H7 (cell line): Measurements from ENCODE around the gene GNPTAB. TPM values are rescaled to one million over a fixed set of nuclear protein-coding genes. Genes with fewer than 3 reads are reported as not detected.

ENCODE experiments used
- DNase-seq: peaks from one replicate; pipeline ENCODE4 v3.0.0; 2012
- H3K27me3 ChIP-seq: 2 replicates; pipeline ENCODE4 v1.6.0; 2011; ENCODE audit warnings: mild to moderate bottlenecking, low read length; ENCODE audit not compliant: control insufficient read depth, insufficient read depth
- H3K36me3 ChIP-seq: replicated peaks from 2 replicates; pipeline ENCODE4 v1.5.1; 2011; ENCODE audit warnings: low read length; ENCODE audit not compliant: control insufficient read depth, insufficient read depth
- H3K4me3 ChIP-seq: 2 replicates; pipeline ENCODE4 v1.5.1; 2011; ENCODE audit warnings: low read depth, mild to moderate bottlenecking, control low read depth, low read length, moderate library complexity; ENCODE audit not compliant: insufficient read depth
- total RNA-seq: library from RNA; depleted of rRNA; stranded (reverse); fragments of >200 nt; shearing (Covaris generic); gene quantifications from 2 replicates; pipeline ENCODE4 v1.2.3, GENCODE V29; 2014

Gene GNPTAB
- total RNA-seq, 1 experiment from 2014 or later = 13.9 TPM

DNA sequence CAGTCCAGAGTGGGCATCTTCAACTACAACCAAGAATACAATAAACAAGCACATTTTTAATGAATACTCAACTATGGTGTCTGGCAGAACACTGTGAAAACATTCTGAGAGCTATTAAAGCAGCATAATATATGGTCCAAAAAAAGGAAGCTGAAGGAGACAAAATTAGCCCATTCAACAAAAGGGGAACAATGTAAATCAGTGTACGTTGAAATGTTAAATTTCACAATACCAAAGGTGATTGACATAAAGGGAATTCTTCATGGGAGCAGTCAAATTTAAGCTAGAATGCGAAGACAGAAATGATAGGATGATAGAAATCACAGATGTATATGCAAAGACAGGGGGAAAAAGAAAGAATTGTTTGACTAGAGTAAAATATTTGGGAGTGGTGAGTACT, 50.2 kb downstream of the GNPTAB start:
- no peak for DNase-seq
- H3K27me3 ChIP-seq = no peaks in the 10 kb centered on the region
- no peak overlapping the region for H3K4me3 ChIP-seq
- H3K36me3 ChIP-seq = peaks cover 6% of the 10 kb centered on the region

DNA sequence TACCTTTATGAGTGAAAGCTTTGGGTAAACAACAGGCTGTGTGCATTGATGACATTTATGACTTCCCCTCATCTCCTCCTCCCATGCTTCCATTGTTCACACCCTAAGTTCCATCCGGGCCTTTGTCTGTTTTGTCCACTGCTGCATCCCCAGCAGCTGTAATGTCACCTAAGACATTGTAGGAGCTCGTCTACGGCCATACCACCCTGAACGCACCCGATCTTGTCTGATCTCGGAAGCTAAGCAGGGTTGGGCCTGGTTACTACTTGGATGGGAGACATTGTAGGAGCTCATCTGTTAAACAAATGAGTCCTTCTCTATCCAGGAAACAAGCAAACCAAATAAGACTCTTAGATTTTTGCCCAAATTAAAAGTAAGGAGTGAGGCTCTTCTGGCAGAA, 51.1 kb downstream of the GNPTAB start:
- DNase-seq = no peak
- Histone ChIP-seq H3K27me3 (no peaks in the 10 kb centered on the region), H3K36me3 (peaks cover 5% of the 10 kb centered on the region), H3K4me3 (no peak overlapping the region)

- no peaks in the 10 kb centered on the region for H3K27me3 ChIP-seq
- DNase-seq = no peak
- peaks cover 5% of the 10 kb centered on the region for H3K36me3 ChIP-seq
- H3K4me3 ChIP-seq = no peak overlapping the region
Measured at GRCh38 chr12:101779200-101779599, 51.6 kb downstream of the GNPTAB start.

- DNase-seq = no peak
- H3K27me3 ChIP-seq = no peaks in the 10 kb centered on the region
- no peak overlapping the region for H3K4me3 ChIP-seq
- H3K36me3 ChIP-seq = peaks cover 5% of the 10 kb centered on the region
Measured at GRCh38 chr12:101777978-101778377, 52.8 kb downstream of the GNPTAB start.

DNA sequence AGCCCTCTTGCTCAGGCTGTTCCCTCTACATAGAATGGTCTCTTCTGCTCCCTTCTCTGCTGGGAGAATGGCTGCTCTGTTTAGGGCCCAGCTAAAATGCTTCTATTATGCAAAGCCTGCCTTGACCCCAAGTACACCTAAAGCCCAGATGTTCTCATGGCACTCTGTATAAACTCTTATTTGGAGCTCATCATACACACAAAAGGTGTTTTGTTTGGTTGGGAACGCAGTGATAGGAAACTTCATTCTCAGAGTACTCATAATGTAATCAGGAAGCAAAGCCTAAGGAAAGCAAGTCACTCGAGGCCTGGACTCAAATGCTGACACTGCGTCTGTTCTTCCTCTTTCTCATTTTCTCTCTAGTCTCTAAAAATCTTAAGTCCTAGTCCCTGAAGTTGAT, 53.3 kb downstream of the GNPTAB start:
- Histone ChIP-seq H3K36me3 (peaks cover 5% of the 10 kb centered on the region), H3K4me3 (no peak overlapping the region), H3K27me3 (no peaks in the 10 kb centered on the region)
- no peak for DNase-seq

- no peaks in the 10 kb centered on the region for H3K27me3 ChIP-seq
- DNase-seq = no peak
- peaks cover 5% of the 10 kb centered on the region for H3K36me3 ChIP-seq
- no peak overlapping the region for H3K4me3 ChIP-seq
Measured at GRCh38 chr12:101775816-101776215, 54.9 kb downstream of the GNPTAB start.

GRCh38 chr12:101773650-101774162, 57.1 kb downstream of the GNPTAB start:
- Histone ChIP-seq H3K4me3 (no peak overlapping the region), H3K27me3 (no peaks in the 10 kb centered on the region), H3K36me3 (peaks cover 5% of the 10 kb centered on the region)
- DNase-seq = peak; percentile 71

DNA sequence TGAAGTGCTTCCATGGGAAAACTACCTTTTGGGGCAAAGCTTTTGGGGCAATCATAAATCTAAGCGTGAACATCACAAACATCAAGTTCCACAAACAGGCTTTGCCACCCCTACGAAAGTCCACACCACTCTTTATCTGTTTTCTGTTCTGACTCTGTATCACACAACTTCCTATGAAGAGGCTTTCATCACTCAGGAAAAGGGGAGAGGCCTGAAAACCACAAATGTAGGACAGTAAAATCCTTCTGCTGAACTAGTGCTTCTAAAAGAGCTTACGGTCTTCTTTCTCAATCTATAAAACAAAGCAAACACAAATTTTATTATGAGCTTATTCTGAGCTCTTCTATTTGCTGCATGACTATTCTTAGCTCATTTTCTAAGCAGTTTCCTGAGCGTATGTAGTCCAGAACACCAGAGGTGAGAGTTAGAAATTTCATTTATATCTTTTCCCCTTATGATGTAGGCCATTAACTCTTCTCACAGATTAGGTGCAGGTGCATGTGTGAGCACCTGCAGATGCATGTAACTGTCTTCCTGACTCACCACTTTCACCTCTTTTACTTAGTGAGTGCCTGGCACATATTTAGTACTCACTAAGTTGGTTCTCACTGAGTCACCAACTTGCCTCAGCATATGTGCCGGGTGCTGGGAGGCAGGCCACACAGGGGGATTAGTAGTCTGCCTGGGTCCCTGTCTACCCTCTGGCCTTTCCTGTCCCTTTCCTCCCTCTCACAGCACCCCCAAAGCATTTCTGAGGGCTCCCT, 58.6 kb downstream of the GNPTAB start:
- Histone ChIP-seq H3K27me3 (no peaks in the 10 kb centered on the region), H3K4me3 (no peak overlapping the region), H3K36me3 (peaks cover 7% of the 10 kb centered on the region)
- DNase-seq = no peak

DNA sequence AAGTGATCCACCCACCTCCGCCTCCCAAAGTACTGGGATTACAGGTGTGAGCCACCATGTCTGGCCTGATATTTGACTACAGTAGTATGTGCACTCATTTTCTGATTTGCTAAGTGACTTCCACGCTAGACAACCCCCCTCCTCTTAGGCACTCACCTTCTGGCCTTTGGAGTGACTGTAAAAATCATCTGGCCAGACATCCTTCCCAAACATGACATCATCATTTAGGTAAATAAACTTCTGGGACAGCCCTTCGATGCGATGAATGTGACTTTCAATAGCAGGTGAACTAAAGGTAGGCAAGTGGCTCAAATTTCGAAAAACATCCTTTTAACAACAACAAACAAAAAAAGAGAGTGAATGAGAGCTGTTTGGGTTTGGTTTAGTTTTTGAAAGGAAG, 60.9 kb downstream of the GNPTAB start:
- no peak for DNase-seq
- Histone ChIP-seq H3K4me3 (no peak overlapping the region), H3K36me3 (peaks cover 10% of the 10 kb centered on the region), H3K27me3 (no peaks in the 10 kb centered on the region)

DNA sequence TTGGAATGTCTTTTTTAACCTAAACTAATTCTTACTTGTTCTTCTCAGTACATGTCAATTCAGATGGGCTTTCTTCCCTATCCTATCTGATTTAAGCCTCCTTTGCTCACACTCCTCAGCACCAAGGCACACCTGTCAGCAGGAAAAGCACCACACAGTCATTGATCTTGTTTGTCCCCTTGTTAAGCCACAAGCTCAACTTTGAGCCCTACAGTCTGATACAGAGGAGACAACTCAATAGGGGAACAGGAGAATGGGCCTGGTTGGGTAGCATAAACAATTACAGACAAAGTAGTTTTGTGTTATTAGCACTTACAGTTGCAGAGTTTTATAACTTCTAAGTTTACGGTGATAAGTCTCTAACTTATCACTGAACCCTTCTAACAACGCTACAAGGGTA, 62.0 kb downstream of the GNPTAB start:
- peaks cover 10% of the 10 kb centered on the region for H3K36me3 ChIP-seq
- no peaks in the 10 kb centered on the region for H3K27me3 ChIP-seq
- H3K4me3 ChIP-seq = no peak overlapping the region
- no peak for DNase-seq

DNA sequence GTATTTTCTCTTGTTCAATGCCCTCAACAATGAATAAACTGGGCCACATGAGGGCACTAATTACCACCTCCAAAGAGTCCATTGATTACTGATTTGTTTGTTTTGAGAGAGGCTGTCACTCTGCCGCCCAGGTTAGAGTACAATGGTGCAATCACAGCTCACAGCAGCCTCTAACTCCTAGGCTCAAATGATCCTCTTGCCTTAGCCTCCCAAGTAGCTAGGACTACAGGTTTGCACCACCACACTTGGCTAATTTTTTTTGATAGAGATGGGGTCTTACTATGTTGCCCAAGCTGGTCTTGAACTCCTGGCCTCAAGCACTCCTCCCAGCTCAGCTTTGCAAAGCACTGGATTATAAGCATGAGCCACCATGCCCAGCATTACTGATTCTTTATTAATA, 63.2 kb downstream of the GNPTAB start:
- Histone ChIP-seq H3K27me3 (no peaks in the 10 kb centered on the region), H3K4me3 (no peak overlapping the region), H3K36me3 (peaks cover 10% of the 10 kb centered on the region)
- DNase-seq = no peak

GRCh38 chr12:101764051-101764792, 66.5 kb downstream of the GNPTAB start:
- Histone ChIP-seq H3K4me3 (no peak overlapping the region), H3K27me3 (no peaks in the 10 kb centered on the region), H3K36me3 (peaks cover 7% of the 10 kb centered on the region)
- no peak for DNase-seq

DNA sequence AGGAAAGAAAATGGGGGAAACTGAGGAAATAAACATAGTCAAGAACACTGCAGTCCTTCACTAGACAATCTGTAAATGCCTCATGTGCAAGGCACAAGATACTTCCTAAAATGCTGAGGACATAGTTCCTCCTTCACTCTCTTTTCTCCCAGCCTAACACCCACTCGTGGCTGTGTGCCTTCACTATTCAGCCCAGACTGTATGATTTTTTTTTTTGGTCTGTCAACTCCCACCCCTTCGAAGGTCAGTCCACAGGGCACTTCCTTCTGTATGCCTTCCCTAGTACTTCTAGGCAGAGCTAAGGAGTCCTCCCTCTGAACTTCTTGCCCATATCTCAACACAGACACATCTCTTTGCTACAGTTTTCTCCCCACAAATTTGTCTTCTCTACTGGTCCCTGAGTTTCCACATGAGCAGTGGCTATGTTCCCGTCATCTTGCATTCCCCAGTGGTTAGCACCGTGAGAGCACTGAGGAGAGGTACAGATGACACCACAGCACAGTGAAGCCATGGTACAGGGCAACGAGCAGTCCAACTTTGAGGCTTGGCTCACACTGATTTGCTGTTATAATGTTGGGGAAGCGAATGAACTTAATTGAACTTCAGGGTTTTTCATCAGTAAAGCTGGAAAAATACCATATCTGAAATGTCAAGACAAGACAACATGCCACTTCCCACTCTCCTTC, 67.4 kb downstream of the GNPTAB start:
- H3K36me3 ChIP-seq = peaks cover 5% of the 10 kb centered on the region
- H3K4me3 ChIP-seq = no peak overlapping the region
- DNase-seq = no peak
- H3K27me3 ChIP-seq = no peaks in the 10 kb centered on the region

DNA sequence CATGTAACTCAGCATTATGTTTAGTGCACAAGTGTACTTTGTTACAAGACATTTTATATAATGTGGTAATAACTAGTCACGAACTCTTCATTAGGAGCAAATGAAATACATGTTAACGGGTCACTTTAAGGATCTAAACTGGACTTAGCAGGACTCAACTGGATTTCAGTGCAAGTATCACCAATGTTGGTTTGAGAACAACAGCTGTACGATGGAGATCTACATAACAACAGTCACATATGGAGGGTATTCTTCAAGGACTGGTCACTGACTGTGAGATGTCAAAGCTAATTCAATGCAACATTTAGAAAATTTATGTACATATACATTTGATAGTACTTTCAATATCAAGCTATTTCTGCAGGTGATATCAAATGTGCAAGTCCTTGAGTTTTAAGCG, 69.0 kb downstream of the GNPTAB start:
- peaks cover 3% of the 10 kb centered on the region; the same call in 1 of the 2 replicates for H3K36me3 ChIP-seq
- H3K4me3 ChIP-seq = no peak overlapping the region
- no peak for DNase-seq
- H3K27me3 ChIP-seq = no peaks in the 10 kb centered on the region

GRCh38 chr12:101761350-101761749, 69.4 kb downstream of the GNPTAB start:
- no peak for DNase-seq
- no peak overlapping the region for H3K4me3 ChIP-seq

More at GRCh38 chr12:101761350-101761749, 69.4 kb downstream of the GNPTAB start:
- peaks cover 3% of the 10 kb centered on the region; the same call in 1 of the 2 replicates for H3K36me3 ChIP-seq
- H3K27me3 ChIP-seq = no peaks in the 10 kb centered on the region
